ENCODE results near the gene PHC3.
A peak's percentile ranks its signal among the peaks of the same experiment; 100 is the strongest.

PHC3 gene

GRCh38 chr3:170092907-170093306 lies 88.6 kb downstream of the PHC3 start:
- no peak for DNase-seq (ENCODE audit: low read depth)
- TF ChIP-seq CTCF (conservative IDR thresholded peaks at IDR 0.05; ENCODE audit: low read depth, low read length), result no peak
- no peak overlapping the region for H3K4me3 ChIP-seq (ENCODE audit: low read depth, low read length)

GRCh38 chr3:170090601-170090981 lies 90.9 kb downstream of the PHC3 start:
- no peak overlapping the region for H3K4me3 ChIP-seq (ENCODE audit: low read depth, low read length)
- DNase-seq (ENCODE audit: low read depth), result peak; percentile 11
- no peak for TF ChIP-seq CTCF (conservative IDR thresholded peaks at IDR 0.05; ENCODE audit: low read depth, low read length)

- DNase-seq (ENCODE audit: low read depth), result peak; percentile 39
- TF ChIP-seq CTCF (conservative IDR thresholded peaks at IDR 0.05; ENCODE audit: low read depth, low read length), result no peak
- no peak overlapping the region for H3K4me3 ChIP-seq (ENCODE audit: low read depth, low read length)
These were observed 91.5 kb downstream of the PHC3 start for GRCh38 chr3:170089862-170090600.

GRCh38 chr3:170085396-170085795 lies 96.1 kb downstream of the PHC3 start:
- H3K4me3 ChIP-seq (ENCODE audit: low read depth, low read length), result no peak overlapping the region
- TF ChIP-seq CTCF (conservative IDR thresholded peaks at IDR 0.05; ENCODE audit: low read depth, low read length), result no peak
- DNase-seq (ENCODE audit: low read depth), result no peak

GRCh38 chr3:170083343-170083742 lies 98.2 kb downstream of the PHC3 start:
- TF ChIP-seq CTCF (conservative IDR thresholded peaks at IDR 0.05; ENCODE audit: low read depth, low read length), result no peak
- no peak for DNase-seq (ENCODE audit: low read depth)
- H3K4me3 ChIP-seq (ENCODE audit: low read depth, low read length), result no peak overlapping the region

GRCh38 chr3:170081079-170081741 lies 100.3 kb downstream of the PHC3 start:
- DNase-seq (ENCODE audit: low read depth), result no peak
- no peak for TF ChIP-seq CTCF (conservative IDR thresholded peaks at IDR 0.05; ENCODE audit: low read depth, low read length)
- no peak overlapping the region for H3K4me3 ChIP-seq (ENCODE audit: low read depth, low read length)

- H3K4me3 ChIP-seq (ENCODE audit: low read depth, low read length), result no peak overlapping the region
- no peak for DNase-seq (ENCODE audit: low read depth)
- TF ChIP-seq CTCF (conservative IDR thresholded peaks at IDR 0.05; ENCODE audit: low read depth, low read length), result no peak
These were observed 100.9 kb downstream of the PHC3 start for GRCh38 chr3:170080605-170081004.

Data from choroid plexus epithelial cell (primary cell).